Measurements from ENCODE around the gene KLHL28.

The KLHL28 gene

DNA sequence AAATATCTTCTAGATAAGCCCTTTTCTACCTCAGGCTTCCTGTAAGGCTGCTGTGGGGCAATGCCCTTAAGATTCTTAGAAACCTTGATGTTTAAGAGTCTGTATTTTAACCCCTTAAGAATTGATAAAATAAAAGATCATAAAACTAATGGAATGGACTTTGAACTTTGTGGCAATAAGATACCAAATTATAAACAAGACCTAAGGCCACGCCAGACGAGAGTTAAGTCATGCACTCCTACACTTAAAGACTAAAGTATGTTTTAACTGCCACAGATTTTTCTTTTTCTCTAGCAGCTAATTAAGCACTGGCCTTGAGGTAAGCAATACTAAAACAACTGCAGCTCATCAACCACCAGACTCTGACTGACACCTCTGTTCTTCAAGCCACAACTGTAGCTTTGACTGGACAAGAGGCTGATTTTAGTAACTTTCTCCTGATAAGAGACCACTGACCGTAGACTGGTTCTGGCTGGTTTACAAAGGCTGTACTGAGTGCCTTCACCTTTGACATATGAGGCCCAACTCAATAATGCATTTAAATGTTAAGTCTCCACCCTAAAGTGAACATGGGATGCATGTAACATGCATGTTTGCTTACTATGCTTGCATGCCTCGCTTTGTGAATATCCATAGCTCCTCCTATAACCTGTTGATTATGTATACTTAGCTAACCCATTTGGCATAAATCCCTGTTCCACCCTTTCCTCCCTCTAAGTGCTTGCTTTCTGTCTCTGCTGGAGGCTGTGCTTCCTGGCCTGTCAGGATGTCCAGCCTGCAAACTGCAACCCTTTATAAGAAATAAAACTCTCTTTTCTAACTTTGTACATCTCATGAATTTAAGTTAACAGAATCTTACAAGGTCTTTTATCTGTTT lies 71.9 kb downstream of the KLHL28 start:
- Histone ChIP-seq H3K4me3 (ENCODE audit: low read length in 2 of 2) (no peak overlapping the region), H3K4me1 (ENCODE audit: control insufficient read depth in 2 of 2, insufficient read depth in 2 of 2, low read length in 2 of 2) (peaks cover 2 to 7% of the 10 kb centered on the region in 2 donors), H3K36me3 (ENCODE audit: control insufficient read depth in 2 of 2, insufficient read depth in 2 of 2, low read length in 2 of 2) (no peaks in the 10 kb centered on the region), H3K9me3 (ENCODE audit: control insufficient read depth in 2 of 2, low read length in 2 of 2) (no peaks in the 10 kb centered on the region), H3K9ac (ENCODE audit: low read depth in 1 of 2, low read length in 2 of 2) (no peak overlapping the region), H3K27me3 (ENCODE audit: control insufficient read depth in 2 of 2, insufficient read depth in 2 of 2, low read length in 2 of 2) (no peaks in the 10 kb centered on the region), H3K27ac (ENCODE audit: low read depth in 2 of 2, low read length in 2 of 2) (no peak overlapping the region)

DNA sequence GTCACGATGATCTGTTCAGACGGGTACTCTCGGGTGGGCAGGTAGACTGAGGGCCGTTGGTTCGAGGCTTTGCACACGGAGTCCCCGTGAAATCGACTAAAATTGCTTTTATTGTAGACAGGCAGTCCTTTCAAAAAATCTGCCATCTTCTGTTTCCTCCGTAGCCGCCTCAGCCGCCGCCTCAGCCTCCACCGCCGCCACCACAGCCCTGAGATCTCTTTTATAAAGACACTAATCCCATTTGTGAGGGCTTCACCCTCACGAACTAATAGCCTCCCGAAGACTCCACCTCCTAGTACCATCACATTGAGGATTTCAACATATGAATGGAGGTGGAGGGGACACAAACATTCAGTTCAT lies 74.2 kb downstream of the KLHL28 start:
- Histone ChIP-seq H3K4me1 (ENCODE audit: control insufficient read depth in 2 of 2, insufficient read depth in 2 of 2, low read length in 2 of 2) (peaks cover 2 to 7% of the 10 kb centered on the region in 2 donors), H3K27me3 (ENCODE audit: control insufficient read depth in 2 of 2, insufficient read depth in 2 of 2, low read length in 2 of 2) (no peaks in the 10 kb centered on the region), H3K27ac (ENCODE audit: low read depth in 2 of 2, low read length in 2 of 2) (no peak overlapping the region), H3K9me3 (ENCODE audit: control insufficient read depth in 2 of 2, low read length in 2 of 2) (no peaks in the 10 kb centered on the region), H3K36me3 (ENCODE audit: control insufficient read depth in 2 of 2, insufficient read depth in 2 of 2, low read length in 2 of 2) (no peaks in the 10 kb centered on the region), H3K9ac (ENCODE audit: low read depth in 1 of 2, low read length in 2 of 2) (no peak overlapping the region), H3K4me3 (ENCODE audit: low read length in 2 of 2) (no peak overlapping the region)

DNA sequence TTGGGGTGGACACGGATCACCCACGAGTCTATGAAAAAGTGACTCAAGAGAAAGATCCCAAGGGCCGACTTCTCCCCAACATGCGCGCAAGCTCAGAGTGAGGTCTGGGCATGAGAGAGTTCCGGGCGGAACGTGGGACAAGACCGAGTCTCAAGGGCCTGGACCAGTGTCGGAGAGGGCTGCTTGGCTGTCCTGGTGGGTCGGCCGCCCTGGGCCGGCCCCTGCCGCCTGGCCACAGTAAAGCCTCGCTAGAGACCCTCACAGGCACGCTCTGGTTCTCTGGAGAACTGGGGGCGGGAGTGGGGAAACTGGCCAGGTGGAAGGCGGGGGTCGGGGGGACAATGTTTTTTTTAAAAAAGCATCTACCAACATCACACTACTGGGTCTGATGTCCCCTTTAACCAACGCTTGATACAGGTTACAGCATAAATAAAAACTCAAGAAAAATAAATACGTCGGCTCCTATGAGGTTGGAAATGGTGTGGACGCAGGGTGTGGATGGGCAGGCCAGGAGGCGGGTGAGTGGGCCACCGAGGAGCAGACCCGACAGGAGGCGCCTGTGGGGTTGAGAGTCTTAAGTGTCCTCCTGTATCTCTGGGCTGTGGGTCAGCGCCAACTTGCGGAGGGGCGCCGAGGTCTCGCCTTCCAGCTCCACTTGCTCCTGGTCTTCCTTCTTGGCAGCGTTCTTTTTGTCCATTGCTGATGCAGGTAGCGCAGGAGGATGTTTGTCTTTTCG lies 74.7 kb downstream of the KLHL28 start:
- H3K9me3 ChIP-seq (ENCODE audit: control insufficient read depth in 2 of 2, low read length in 2 of 2) = no peaks in the 10 kb centered on the region
- H3K27me3 ChIP-seq (ENCODE audit: control insufficient read depth in 2 of 2, insufficient read depth in 2 of 2, low read length in 2 of 2) = no peaks in the 10 kb centered on the region
- H3K36me3 ChIP-seq (ENCODE audit: control insufficient read depth in 2 of 2, insufficient read depth in 2 of 2, low read length in 2 of 2) = no peaks in the 10 kb centered on the region
- H3K4me3 ChIP-seq (ENCODE audit: low read length in 2 of 2) = no peak overlapping the region
- peaks cover 2 to 7% of the 10 kb centered on the region in 2 donors for H3K4me1 ChIP-seq (ENCODE audit: control insufficient read depth in 2 of 2, insufficient read depth in 2 of 2, low read length in 2 of 2)
- no peak overlapping the region for H3K9ac ChIP-seq (ENCODE audit: low read depth in 1 of 2, low read length in 2 of 2)
- no peak overlapping the region for H3K27ac ChIP-seq (ENCODE audit: low read depth in 2 of 2, low read length in 2 of 2)

DNA sequence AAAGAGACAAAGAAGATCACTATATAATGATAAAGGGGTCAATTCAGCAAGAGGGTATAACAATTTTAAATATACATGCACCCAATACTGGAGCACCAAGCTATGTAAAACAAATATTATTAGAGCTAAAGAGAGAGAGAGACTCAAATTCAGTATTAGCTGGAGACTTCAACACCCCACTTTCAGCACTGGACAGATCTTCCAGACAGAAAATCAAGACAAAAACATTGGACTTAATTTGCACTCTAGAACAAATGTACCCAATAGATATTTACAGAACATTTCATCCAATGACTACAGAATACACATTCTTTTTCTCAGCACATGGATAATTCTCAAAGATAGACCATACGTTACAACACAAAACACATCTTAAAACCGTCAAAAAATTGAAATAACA lies 81.0 kb downstream of the KLHL28 start:
- Histone ChIP-seq H3K36me3 (ENCODE audit: control insufficient read depth in 2 of 2, insufficient read depth in 2 of 2, low read length in 2 of 2) (no peaks in the 10 kb centered on the region), H3K9ac (ENCODE audit: low read depth in 1 of 2, low read length in 2 of 2) (no peak overlapping the region), H3K27ac (ENCODE audit: low read depth in 2 of 2, low read length in 2 of 2) (no peak overlapping the region), H3K27me3 (ENCODE audit: control insufficient read depth in 2 of 2, insufficient read depth in 2 of 2, low read length in 2 of 2) (no peaks in the 10 kb centered on the region), H3K4me3 (ENCODE audit: low read length in 2 of 2) (no peak overlapping the region), H3K9me3 (ENCODE audit: control insufficient read depth in 2 of 2, low read length in 2 of 2) (no peaks in the 10 kb centered on the region), H3K4me1 (ENCODE audit: control insufficient read depth in 2 of 2, insufficient read depth in 2 of 2, low read length in 2 of 2) (no peaks in the 10 kb centered on the region)
